ENCODE measurements around the gene HS3ST5.
"Not testable (repeated sequence)": the region's sequence is repeated elsewhere in the genome, so short reads cannot be mapped to it uniquely, and the experiment has no call there.

The HS3ST5 gene

GRCh38 chr6:114181664-114182063 lies 161.2 kb downstream of the HS3ST5 start:
- DNase-seq: no peak

- no peak for DNase-seq
Observed at GRCh38 chr6:114179411-114179810, 163.4 kb downstream of the HS3ST5 start.

GRCh38 chr6:114176726-114177125 lies 166.1 kb downstream of the HS3ST5 start:
- DNase-seq: no peak

GRCh38 chr6:114172576-114173260 lies 170.1 kb downstream of the HS3ST5 start:
- DNase-seq: no peak

GRCh38 chr6:114171473-114171872 lies 171.3 kb downstream of the HS3ST5 start:
- no peak for DNase-seq

GRCh38 chr6:114170958-114171387 lies 171.8 kb downstream of the HS3ST5 start:
- no peak for DNase-seq

- no peak for DNase-seq
Observed at GRCh38 chr6:114170372-114170771, 172.5 kb downstream of the HS3ST5 start.

- DNase-seq: no peak
Observed at GRCh38 chr6:114169763-114170162, 173.1 kb downstream of the HS3ST5 start.

GRCh38 chr6:114167583-114168576 lies 174.9 kb downstream of the HS3ST5 start:
- no peak for DNase-seq

- DNase-seq: no peak
Observed at GRCh38 chr6:114164207-114164606, 178.6 kb downstream of the HS3ST5 start.

GRCh38 chr6:114162691-114163347 lies 180.0 kb downstream of the HS3ST5 start:
- no peak for DNase-seq

- DNase-seq: no peak
Observed at GRCh38 chr6:114160881-114161280, 181.9 kb downstream of the HS3ST5 start.

GRCh38 chr6:114159727-114160126 lies 183.1 kb downstream of the HS3ST5 start:
- DNase-seq: no peak

GRCh38 chr6:114158838-114159694 lies 183.8 kb downstream of the HS3ST5 start:
- no peak for DNase-seq

GRCh38 chr6:114158411-114158810 lies 184.4 kb downstream of the HS3ST5 start:
- no peak for DNase-seq

- DNase-seq: no peak
Observed at GRCh38 chr6:114157848-114158247, 185.0 kb downstream of the HS3ST5 start.

GRCh38 chr6:114155763-114156162 lies 187.1 kb downstream of the HS3ST5 start:
- DNase-seq: no peak

GRCh38 chr6:114154812-114155211 lies 188.0 kb downstream of the HS3ST5 start:
- no peak for DNase-seq

GRCh38 chr6:114153448-114153847 lies 189.4 kb downstream of the HS3ST5 start:
- DNase-seq: no peak

GRCh38 chr6:114151064-114151690 lies 191.6 kb downstream of the HS3ST5 start:
- no peak for DNase-seq

GRCh38 chr6:114149182-114149581 lies 193.6 kb downstream of the HS3ST5 start:
- DNase-seq: not testable (repeated sequence)
